Measurements from ENCODE around the gene SNRK.

SNRK gene, protein sequence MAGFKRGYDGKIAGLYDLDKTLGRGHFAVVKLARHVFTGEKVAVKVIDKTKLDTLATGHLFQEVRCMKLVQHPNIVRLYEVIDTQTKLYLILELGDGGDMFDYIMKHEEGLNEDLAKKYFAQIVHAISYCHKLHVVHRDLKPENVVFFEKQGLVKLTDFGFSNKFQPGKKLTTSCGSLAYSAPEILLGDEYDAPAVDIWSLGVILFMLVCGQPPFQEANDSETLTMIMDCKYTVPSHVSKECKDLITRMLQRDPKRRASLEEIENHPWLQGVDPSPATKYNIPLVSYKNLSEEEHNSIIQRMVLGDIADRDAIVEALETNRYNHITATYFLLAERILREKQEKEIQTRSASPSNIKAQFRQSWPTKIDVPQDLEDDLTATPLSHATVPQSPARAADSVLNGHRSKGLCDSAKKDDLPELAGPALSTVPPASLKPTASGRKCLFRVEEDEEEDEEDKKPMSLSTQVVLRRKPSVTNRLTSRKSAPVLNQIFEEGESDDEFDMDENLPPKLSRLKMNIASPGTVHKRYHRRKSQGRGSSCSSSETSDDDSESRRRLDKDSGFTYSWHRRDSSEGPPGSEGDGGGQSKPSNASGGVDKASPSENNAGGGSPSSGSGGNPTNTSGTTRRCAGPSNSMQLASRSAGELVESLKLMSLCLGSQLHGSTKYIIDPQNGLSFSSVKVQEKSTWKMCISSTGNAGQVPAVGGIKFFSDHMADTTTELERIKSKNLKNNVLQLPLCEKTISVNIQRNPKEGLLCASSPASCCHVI

DNA sequence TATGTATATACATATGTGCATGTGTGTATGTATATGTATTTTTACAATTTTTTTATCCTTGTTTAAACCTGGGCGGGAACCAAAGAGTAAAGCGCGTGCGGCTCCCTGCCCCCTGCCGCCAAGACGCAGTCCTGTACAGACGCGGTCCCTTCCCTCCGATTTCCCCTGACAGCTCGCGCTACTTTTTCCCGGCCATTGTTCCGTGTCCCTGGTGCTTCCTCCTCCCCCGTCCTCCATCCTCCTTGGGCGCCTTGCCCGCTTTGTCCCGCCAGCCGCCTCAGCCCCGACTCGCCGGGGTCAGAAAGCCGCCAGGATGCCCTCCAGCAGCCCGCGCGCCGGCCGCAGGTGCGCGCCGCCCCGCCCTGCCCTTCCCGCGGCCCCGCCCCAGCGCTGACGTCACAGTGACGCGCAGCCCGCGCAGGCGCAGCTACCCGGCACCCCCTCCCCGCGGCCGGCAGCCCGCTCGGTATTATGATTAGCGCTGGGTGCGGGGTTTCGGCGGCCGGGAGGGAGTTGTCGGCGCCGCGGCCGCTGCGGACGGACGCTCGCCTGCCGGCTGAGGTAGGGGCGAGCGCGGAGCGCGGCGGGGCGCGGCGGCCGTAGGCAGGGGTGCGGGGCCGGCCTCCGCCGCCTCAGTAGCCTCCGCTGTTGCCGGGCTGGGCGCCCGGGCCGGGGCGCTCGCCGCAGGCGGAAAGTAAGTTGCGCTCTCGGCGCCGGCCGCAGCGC, at the start of gene SNRK:
Gene SNRK, plus strand, starts transcription at position 426 of the 726 bp plus-strand sequence. CDS start 16,664 bp downstream, outside the sequence.
- TF ChIP-seq, protein P1, sequence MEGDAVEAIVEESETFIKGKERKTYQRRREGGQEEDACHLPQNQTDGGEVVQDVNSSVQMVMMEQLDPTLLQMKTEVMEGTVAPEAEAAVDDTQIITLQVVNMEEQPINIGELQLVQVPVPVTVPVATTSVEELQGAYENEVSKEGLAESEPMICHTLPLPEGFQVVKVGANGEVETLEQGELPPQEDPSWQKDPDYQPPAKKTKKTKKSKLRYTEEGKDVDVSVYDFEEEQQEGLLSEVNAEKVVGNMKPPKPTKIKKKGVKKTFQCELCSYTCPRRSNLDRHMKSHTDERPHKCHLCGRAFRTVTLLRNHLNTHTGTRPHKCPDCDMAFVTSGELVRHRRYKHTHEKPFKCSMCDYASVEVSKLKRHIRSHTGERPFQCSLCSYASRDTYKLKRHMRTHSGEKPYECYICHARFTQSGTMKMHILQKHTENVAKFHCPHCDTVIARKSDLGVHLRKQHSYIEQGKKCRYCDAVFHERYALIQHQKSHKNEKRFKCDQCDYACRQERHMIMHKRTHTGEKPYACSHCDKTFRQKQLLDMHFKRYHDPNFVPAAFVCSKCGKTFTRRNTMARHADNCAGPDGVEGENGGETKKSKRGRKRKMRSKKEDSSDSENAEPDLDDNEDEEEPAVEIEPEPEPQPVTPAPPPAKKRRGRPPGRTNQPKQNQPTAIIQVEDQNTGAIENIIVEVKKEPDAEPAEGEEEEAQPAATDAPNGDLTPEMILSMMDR (conservative IDR thresholded peaks at IDR 0.05; ENCODE audit: low read depth, low read length) = no peak
- no peak within 1 kb of the TSS for H3K4me3 ChIP-seq (IDR thresholded peaks at IDR 0.05; ENCODE audit: insufficient read depth, low read depth, low read length)
- H2AFZ ChIP-seq (ENCODE audit: low read depth) = peak within 1 kb of the TSS; percentile 64
- peak within 1 kb of the TSS; percentile 35; the same call in 1 of the 2 replicates for H3K9ac ChIP-seq
- H4K20me1 ChIP-seq (ENCODE audit: insufficient read depth) = no peaks in the 10 kb centered on the region
- H3K27me3 ChIP-seq (ENCODE audit: insufficient read depth, low read depth) = no peaks in the 10 kb centered on the region
- no peaks in the 10 kb centered on the region for H3K36me3 ChIP-seq (ENCODE audit: insufficient read depth)
- H3K27ac ChIP-seq = no peak within 1 kb of the TSS
- peaks cover 21% of the 10 kb centered on the region; the same call in 1 of the 2 replicates for H3K79me2 ChIP-seq (ENCODE audit: insufficient read depth, low read depth)
- peaks cover 14% of the 10 kb centered on the region for H3K4me1 ChIP-seq (ENCODE audit: low read depth, poor library complexity, severe bottlenecking)
- H3K4me2 ChIP-seq = peak within 1 kb of the TSS; percentile 76

DNA sequence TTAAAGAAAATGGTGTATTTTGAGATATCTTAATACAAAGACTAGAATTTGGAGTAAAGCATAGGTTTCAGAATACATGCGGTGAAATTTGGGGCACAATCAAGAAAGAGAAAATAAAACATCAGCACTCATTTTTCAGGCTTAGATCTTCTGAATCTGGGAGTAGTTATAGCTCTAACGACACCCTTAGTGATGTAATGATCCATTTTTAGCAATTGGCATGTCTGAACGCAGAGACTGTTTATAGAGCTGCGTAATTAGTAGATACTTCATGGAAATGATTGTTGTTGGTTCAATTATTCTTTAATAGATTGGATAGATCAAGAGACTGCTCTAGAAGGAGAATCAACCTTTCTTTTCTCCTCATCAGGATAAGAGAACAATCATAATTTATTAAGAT, 47.5 kb upstream of the SNRK start:
- H3K4me3 ChIP-seq (IDR thresholded peaks at IDR 0.05; ENCODE audit: insufficient read depth, low read depth, low read length) = no peak overlapping the region
- no peaks in the 10 kb centered on the region for H3K79me2 ChIP-seq (ENCODE audit: insufficient read depth, low read depth)
- no peak overlapping the region for H3K27ac ChIP-seq
- no peak overlapping the region for H3K9ac ChIP-seq
- no peak overlapping the region for H2AFZ ChIP-seq (ENCODE audit: low read depth)
- no peak overlapping the region for H3K4me2 ChIP-seq
- no peaks in the 10 kb centered on the region for H3K36me3 ChIP-seq (ENCODE audit: insufficient read depth)
- TF ChIP-seq, protein P1 (conservative IDR thresholded peaks at IDR 0.05; ENCODE audit: low read depth, low read length) = no peak
- H4K20me1 ChIP-seq (ENCODE audit: insufficient read depth) = no peaks in the 10 kb centered on the region
- H3K27me3 ChIP-seq (ENCODE audit: insufficient read depth, low read depth) = no peaks in the 10 kb centered on the region
- no peaks in the 10 kb centered on the region for H3K4me1 ChIP-seq (ENCODE audit: low read depth, poor library complexity, severe bottlenecking)

DNA sequence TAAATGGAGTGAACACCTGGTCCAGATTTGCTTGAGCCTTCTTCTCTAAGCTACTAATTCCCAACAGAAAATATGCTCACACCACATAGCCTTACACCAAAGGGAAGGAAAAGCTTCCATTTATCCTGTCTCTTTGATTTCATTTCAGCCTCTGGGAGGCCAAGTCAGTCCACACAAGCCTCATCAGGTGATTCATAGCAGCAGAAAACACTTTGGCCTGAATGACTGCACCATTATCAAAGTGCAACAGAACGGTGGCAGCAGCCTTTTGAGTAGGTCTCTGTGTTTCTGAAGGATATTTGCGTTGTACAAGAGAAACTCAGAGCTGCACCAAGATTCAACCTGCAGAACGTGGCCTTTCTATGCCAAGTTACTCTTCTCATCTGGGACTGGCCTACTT, 46.6 kb upstream of the SNRK start:
- TF ChIP-seq, protein P1 (conservative IDR thresholded peaks at IDR 0.05; ENCODE audit: low read depth, low read length) = no peak
- H3K4me3 ChIP-seq (IDR thresholded peaks at IDR 0.05; ENCODE audit: insufficient read depth, low read depth, low read length) = no peak overlapping the region
- no peaks in the 10 kb centered on the region for H3K36me3 ChIP-seq (ENCODE audit: insufficient read depth)
- no peak overlapping the region for H2AFZ ChIP-seq (ENCODE audit: low read depth)
- H3K27me3 ChIP-seq (ENCODE audit: insufficient read depth, low read depth) = no peaks in the 10 kb centered on the region
- no peaks in the 10 kb centered on the region for H3K79me2 ChIP-seq (ENCODE audit: insufficient read depth, low read depth)
- H3K4me1 ChIP-seq (ENCODE audit: low read depth, poor library complexity, severe bottlenecking) = no peaks in the 10 kb centered on the region
- no peaks in the 10 kb centered on the region for H4K20me1 ChIP-seq (ENCODE audit: insufficient read depth)
- H3K27ac ChIP-seq = no peak overlapping the region
- no peak overlapping the region for H3K4me2 ChIP-seq
- H3K9ac ChIP-seq = no peak overlapping the region
